ENCODE measurements around the gene LMO1. TPM values are rescaled to one million over a fixed set of nuclear protein-coding genes. Genes with fewer than 3 reads are reported as not detected.

The LMO1 gene
- total RNA-seq, 1 experiment from 2014 or later, result 0.27 TPM

- ATAC-seq, result no peak
- RAD21 ChIA-PET (ENCODE audit: low non-redundant PET in 1 of 2, low total read pairs in 2 of 2, uncharacterized antibody in 2 of 2, unreplicated experiment in 2 of 2), result no interaction called here
- no peak overlapping the region for H3K4me3 ChIP-seq (replicated peaks in 1 of 2; ENCODE audit: low read depth in 1 of 2, low read length in 2 of 2)
Observed at GRCh38 chr11:8277691-8278090, 14.0 kb upstream of the LMO1 start.

More at GRCh38 chr11:8277691-8278090, 14.0 kb upstream of the LMO1 start:
- intact Hi-C loops (cut with micrococcal nuclease), result no loop called here
- H3K9me2 ChIP-seq (ENCODE audit: insufficient read depth), result no peaks in the 10 kb centered on the region
- H3K9me3 ChIP-seq (ENCODE audit: control insufficient read depth in 1 of 2, insufficient read depth in 1 of 2, low read depth in 1 of 2, low read length in 2 of 2), result no peaks in the 10 kb centered on the region
- H3K27ac ChIP-seq (ENCODE audit: low read depth, low read length), result no peak overlapping the region
- no peak overlapping the region for H3K9ac ChIP-seq (ENCODE audit: low read length)
- no peak for DNase-seq (ENCODE audit: low read depth, low spot score)
- no peaks in the 10 kb centered on the region for H3K79me2 ChIP-seq (ENCODE audit: insufficient read depth, low read length)
- TF ChIP-seq ELF1 (IDR thresholded peaks at IDR 0.05; ENCODE audit: borderline replicate concordance, low read depth) (no peak), ZBTB33 (IDR thresholded peaks at IDR 0.05; ENCODE audit: extremely low read depth, insufficient replicate concordance, low read length) (no peak), POLR2AphosphoS5 (IDR thresholded peaks at IDR 0.05; ENCODE audit: low read depth, low read length) (no peak), JUND (IDR thresholded peaks at IDR 0.05) (no peak), CEBPB (IDR thresholded peaks at IDR 0.05; ENCODE audit: low read depth) (no peak), TCF7L2 (IDR thresholded peaks at IDR 0.05; ENCODE audit: borderline replicate concordance, extremely low read depth, insufficient read depth, insufficient read length) (no peak), ATF3 (IDR thresholded peaks at IDR 0.05) (no peak), FOSL1 (IDR thresholded peaks at IDR 0.05; ENCODE audit: low read depth) (no peak), POLR2A (IDR thresholded peaks at IDR 0.05; ENCODE audit: borderline replicate concordance, extremely low read depth, insufficient read depth, insufficient read length) (no peak), CBX3 (IDR thresholded peaks at IDR 0.05; ENCODE audit: low read depth) (no peak), ZFX (IDR thresholded peaks at IDR 0.05) (no peak)
- H3K36me3 ChIP-seq (ENCODE audit: control insufficient read depth in 1 of 2, insufficient read depth in 2 of 2, low read length in 2 of 2), result no peaks in the 10 kb centered on the region
- H2AFZ ChIP-seq (ENCODE audit: low read depth, low read length, poor library complexity, severe bottlenecking), result no peak overlapping the region
- H3K27me3 ChIP-seq (ENCODE audit: insufficient read depth, low read length), result no peaks in the 10 kb centered on the region
- BruUV-seq (replicated peaks), result no TSS peak
- CTCF ChIA-PET, result interaction anchor here (1.4 kb wide), 1 partner anchor 14 kb away, joined by 4 read pairs; the partner anchor contains the start of gene LMO1
- H3K4me2 ChIP-seq (ENCODE audit: low read length), result no peak overlapping the region
- peaks cover 5 to 6% of the 10 kb centered on the region in 2 experiments; a peak in 3 of 4 replicates for H3K4me1 ChIP-seq (ENCODE audit: control insufficient read depth in 1 of 2, insufficient read depth in 2 of 2, low read length in 2 of 2)
- no peaks in the 10 kb centered on the region for H4K20me1 ChIP-seq (ENCODE audit: insufficient read depth)
- POLR2A ChIA-PET, result no interaction called here

Data from HCT116 (cell line).